DMS79 treated with DMSO at 0.1 percent for 48 hours (cell line): ENCODE results near the gene GOLM1.

Experiments used
- DNase-seq: peaks from one replicate; lab custom pipeline; 2025; lab: John Stamatoyannopoulos, UW

The GOLM1 gene

GRCh38 chr9:86045654-86046053, 53.7 kb downstream of the GOLM1 start:
- DNase-seq: no peak

GRCh38 chr9:86043999-86044398, 55.4 kb downstream of the GOLM1 start:
- DNase-seq: no peak

DNA sequence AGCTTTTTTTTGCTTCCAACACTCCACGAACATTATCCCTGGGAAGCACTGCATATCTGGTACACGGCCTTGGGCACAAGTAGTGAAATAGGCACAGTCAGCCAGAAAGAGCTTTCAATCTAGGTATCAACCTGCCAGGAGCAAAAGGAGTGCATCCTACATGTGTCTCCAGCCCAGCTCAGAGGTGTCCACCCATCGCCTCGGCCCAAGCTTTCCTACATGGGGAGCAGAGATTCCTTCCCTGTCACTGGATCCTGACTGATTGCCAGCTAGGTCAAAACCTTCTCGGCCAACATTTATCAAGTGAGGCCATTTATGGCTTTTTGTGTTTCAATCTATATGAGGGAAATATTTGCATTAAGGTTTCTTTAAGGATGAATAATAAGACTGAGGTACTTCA, 55.8 kb downstream of the GOLM1 start:
- no peak for DNase-seq

- no peak for DNase-seq
Observed at GRCh38 chr9:86042199-86042978, 57.0 kb downstream of the GOLM1 start.

GRCh38 chr9:86041311-86041741, 58.0 kb downstream of the GOLM1 start:
- no peak for DNase-seq

DNA sequence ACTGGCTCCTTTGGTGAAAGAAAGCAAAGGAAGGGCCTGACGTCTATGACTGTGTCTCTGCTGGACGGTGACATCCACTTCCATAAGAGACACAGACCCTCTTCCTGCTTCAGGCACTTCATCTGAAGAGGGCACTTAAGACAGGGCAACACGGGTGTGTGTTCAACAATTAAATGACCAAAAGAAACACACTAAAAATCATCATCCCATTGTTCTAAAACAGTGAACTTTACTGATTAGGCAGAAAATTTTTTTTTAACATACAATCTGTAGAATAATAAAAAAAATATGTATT, 58.5 kb downstream of the GOLM1 start:
- DNase-seq: no peak

- no peak for DNase-seq
Observed at GRCh38 chr9:86039991-86040860, 59.1 kb downstream of the GOLM1 start.

DNA sequence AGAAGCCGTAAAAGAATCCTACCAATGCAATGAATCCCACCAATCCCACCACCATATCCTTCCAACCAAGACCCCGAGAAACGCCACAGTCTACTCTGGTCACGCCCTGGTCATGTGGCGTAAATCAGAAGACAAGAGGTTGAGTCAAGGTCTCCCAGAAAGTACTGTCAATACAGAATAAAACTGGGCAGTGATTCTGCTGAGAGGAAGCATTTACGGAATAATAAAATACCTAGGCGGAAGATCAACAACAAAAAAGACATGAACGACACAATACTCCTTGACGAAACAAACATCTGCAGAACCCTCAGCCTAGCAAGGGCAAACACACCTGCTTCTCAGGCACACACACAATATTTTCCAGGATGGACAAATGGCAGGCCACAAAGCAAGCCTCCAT, 62.8 kb downstream of the GOLM1 start:
- no peak for DNase-seq

- DNase-seq: no peak
Observed at GRCh38 chr9:86035827-86036440, 63.4 kb downstream of the GOLM1 start.

- no peak for DNase-seq
Observed at GRCh38 chr9:86034863-86035734, 64.3 kb downstream of the GOLM1 start.

GRCh38 chr9:86027767-86028166, 71.6 kb downstream of the GOLM1 start:
- DNase-seq: no peak

- DNase-seq: no peak
Observed at GRCh38 chr9:86022687-86023266, 76.6 kb downstream of the GOLM1 start.

DNA sequence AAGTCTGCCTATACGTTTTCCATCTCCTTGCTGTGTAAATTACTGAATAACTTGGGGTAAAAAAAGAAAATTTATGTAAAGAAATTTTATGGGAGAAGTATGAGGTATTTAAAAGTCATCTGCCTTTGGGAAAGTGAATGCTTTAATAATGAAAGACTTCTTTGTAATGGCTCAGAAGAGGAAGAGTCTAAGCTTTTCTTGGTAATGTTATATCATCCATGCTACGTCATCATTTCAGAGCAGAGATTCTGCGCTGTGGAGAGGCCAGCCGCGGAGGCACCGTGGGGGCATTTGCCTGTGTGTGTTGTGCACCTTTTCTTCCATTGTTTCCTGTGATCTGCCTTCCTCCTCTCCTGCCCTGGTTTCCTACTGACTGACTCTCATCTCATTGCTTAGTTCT, 78.2 kb downstream of the GOLM1 start:
- DNase-seq: no peak

DNA sequence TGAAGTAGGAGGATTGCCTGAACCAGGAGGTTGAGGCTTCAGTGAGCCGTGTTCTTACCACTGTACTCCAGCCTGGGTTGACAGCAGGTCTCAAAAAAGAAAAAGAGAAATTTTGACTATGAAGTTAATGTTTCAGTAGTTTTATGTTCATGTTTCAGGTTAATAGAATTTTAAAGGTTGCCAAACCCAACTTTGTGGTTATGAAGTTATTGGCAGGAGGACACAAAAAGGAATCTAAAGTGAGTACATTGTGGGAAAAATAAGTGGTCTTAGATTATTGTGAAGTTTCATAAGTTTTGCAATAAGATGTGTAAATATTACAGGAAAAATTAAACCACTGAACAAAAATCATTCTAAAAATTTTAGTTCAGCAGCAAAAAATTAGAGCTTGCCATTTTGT, 78.6 kb downstream of the GOLM1 start:
- no peak for DNase-seq

GRCh38 chr9:86009133-86009532, 90.2 kb downstream of the GOLM1 start:
- DNase-seq: no peak

DNA sequence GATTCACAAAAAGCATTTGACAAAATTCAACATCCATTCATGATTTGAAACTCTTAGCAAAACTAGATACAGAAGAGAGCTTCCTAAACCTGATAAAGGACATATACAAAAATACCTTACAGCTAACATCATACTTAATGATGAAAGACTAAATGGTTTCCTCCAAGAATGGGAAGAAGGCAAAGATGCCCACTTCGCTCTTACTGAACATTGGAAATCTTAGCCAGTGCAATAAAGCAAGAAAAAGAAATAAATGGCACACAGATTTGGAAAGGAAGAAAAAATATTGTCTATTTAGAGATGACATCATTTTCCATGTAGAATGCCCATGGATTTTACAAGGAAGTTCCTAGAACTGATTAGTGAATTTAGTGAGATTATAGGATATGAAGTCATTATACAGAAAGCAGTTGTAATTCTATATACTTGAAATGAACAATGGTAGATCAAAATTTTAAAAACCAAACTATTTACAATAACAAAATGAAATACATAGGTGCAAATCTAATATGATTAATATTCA, 94.0 kb downstream of the GOLM1 start:
- DNase-seq: no peak

DNA sequence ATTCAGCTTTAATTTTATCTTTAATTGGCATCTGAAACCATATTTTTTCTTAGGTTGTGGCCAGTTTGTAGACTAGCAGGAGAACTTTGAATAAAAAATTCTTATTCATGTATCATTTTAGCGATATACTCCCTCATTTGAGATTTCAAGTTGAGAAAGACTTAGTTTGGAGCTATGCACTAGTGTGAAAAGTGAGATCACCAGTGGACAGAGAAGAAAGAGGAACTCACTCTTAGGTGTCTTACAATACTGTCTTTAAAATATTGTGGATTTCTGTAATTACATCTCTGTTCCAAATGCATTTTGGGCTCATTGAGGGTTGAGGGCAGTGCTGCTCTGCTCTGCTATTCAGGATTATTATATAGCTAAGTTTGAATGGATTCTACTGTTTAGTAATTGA, 103.8 kb downstream of the GOLM1 start:
- no peak for DNase-seq

DNA sequence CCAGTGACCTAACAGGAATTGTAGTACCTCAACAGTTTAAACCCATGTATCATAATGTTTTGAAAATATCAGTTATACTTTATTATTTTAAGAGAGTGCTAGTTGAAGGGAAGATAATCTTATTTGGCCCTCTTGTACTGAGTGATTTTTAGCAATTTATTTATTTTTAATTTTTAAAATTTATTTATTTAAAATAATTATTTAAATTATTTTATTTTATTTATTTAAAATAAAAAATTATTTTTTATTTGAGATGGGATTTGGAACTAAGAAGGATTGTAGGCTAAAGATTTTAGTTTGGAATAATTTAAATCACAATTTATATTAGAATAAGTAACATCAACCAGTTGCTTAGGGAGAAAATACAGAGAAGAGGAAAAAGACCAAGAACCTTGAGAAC, 104.3 kb downstream of the GOLM1 start:
- no peak for DNase-seq

DNA sequence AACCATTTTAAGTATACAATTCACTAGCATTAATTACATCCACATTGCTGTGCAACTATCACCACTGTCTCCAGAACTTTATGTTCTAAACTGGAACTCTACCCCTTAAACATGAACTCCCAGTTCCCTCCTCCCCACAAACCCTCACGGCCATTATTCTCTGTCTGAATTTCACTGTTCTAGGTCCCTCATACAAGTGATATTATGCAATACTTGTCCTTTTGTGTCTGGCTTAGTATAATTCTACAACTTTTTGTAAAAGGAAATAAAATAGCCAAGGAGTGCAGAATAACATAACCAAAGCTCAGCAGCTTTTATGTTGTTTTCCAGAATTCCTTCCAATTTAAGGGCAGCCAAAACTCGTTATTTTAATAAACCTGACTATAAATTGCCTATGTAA, 105.2 kb downstream of the GOLM1 start:
- DNase-seq: no peak

- no peak for DNase-seq
Observed at GRCh38 chr9:85987236-85987635, 112.1 kb downstream of the GOLM1 start.

DNA sequence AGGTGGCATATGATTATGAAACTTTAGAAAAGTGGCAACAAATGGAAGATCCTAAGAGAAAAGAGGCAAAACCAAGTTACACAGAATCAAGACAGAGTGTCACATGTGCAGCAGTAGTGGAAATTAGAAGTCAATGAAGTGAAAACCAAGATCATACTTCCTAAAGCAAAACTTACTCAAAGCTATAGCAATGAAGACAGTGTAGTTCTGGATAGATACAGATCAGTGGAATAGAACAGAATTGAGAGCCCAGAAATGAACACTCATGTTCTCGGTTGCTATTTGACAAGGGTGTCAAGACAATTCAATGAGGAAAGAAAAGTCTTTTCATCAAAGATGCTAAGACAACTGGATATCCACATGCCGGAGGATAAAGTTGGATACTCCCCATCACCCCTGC, 114.9 kb downstream of the GOLM1 start:
- DNase-seq: no peak
